ENCODE measurements around the gene CCNH.
A peak's percentile ranks its signal among the peaks of the same experiment; 100 is the strongest.

Gene CCNH

DNA sequence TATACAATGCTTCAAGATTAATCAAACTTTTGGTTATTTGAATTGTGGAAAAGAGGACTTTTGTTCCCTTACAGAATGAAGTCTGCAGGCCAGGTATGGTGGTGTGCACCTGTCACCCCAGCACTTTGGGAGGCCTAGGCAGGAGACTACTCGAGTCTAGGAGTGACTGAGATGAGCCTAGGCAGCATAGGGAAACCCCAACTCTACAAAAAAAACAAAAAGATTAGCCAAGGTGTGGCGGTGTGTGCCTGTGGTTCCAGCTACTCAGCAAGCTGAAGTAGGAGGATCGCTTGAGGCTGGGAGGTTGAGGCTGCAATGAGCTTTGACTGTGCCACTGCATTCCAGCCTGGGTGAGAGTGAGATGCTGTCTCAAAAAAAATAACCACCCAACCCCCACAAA lies 9.3 kb downstream of the CCNH start:
- DNase-seq (ENCODE audit: low read depth), result no peak

- DNase-seq (ENCODE audit: low read depth), result no peak
Observed at GRCh38 chr5:87401626-87402025, 11.1 kb downstream of the CCNH start.

- no peak for DNase-seq (ENCODE audit: low read depth)
Observed at GRCh38 chr5:87400305-87400899, 12.3 kb downstream of the CCNH start.

DNA sequence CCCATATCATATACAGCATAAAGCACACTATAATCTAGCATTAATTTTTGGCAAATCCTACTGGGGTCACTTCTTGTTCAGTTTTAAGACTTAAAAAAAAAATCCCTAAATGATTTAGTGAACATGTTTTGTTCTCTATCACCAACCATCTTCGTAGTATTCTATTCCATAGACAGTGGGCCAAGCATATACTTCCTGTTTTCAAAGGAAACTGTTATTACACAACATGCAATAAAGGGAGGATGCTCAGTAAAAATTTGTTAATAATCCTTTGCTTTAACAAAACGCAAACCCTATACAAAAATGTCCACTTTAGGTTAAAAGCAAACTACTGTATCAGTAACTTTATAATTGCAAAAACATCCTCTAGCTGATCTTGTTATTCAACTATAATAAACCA lies 13.0 kb downstream of the CCNH start:
- no peak for DNase-seq (ENCODE audit: low read depth)

DNA sequence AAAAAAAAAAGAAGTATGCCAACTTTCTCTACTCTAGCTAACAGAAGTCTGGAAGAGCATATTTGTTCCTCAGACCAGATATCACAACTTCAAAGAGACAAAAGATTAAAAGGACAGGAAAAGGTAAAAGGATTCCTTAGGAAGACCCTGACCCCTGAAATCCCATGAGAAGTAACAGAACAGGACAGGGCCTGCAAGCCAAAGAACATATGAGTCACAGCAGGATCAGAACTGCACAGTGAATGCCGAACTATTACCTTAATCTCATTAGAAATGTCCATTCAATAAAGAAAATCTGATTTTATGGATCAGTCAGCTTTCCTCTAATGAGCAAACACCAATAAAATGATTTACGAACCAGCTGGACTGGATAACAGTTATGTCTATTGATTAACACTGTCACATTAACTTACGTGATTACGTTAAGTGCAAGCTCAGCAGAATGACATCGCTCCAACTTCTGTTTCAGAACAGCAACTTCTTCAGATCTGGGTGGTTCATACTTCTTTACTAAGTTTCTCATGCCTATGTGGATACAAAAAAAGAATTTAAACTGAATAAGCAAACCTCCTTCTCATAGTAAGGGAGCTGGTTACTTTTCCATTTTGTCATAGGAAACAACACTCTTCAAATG lies 13.6 kb downstream of the CCNH start:
- DNase-seq (ENCODE audit: low read depth), result no peak

DNA sequence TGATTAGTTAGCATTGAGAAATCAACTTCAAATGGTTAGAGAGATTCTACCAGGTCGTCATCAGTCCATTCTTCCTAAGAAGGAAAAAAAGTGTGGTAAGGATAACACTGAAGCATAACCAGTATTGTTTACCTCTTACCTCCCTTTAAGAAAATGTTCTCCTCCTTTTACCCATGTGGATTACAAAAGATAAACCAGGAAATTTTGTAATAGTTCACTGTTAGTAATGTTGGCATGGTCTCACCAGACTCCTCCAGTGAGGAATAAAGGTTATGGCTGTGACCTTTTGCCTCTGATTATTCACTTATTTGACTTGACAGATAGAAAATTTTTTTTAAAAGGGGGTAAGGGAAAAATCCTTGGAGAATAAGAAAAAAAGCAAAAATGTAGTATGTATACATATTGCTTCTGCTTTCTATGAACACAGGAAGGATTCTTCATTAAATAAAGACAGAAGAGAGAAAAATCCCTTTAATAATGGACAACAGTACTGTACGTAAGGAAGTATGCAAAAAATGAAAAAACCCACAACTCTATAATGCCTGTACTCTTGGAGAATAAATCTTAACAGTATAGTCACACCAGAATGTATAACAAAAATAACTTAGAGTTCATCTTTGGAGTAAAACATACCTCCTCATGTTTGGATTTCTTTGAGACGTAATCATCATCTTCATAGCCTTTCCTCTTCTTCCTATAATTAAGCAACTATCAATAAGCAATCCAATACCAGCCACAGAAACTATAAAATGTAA lies 18.1 kb downstream of the CCNH start:
- DNase-seq (ENCODE audit: low read depth), result no peak

DNA sequence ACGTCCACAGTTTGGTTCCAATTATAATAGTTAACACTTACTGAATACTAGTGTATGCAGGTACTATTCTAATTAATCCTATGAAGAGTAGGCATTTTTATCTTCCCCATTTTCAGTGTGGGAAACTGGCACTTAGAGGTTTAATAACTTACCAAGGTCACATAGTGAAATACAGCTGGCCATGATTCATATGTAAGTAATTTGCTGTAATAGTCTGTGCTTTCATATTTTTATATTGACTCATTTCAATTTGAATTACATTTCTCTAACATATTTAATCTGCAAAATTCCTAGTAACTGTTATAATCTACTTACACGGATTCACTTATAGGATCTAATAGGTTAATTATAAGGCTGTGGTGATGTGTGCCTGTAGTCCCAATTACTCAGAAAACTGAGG lies 19.4 kb downstream of the CCNH start:
- DNase-seq (ENCODE audit: low read depth), result peak; percentile 59

GRCh38 chr5:87392801-87393200 lies 19.9 kb downstream of the CCNH start:
- DNase-seq (ENCODE audit: low read depth), result no peak

GRCh38 chr5:87392170-87392569 lies 20.6 kb downstream of the CCNH start:
- no peak for DNase-seq (ENCODE audit: low read depth)

DNA sequence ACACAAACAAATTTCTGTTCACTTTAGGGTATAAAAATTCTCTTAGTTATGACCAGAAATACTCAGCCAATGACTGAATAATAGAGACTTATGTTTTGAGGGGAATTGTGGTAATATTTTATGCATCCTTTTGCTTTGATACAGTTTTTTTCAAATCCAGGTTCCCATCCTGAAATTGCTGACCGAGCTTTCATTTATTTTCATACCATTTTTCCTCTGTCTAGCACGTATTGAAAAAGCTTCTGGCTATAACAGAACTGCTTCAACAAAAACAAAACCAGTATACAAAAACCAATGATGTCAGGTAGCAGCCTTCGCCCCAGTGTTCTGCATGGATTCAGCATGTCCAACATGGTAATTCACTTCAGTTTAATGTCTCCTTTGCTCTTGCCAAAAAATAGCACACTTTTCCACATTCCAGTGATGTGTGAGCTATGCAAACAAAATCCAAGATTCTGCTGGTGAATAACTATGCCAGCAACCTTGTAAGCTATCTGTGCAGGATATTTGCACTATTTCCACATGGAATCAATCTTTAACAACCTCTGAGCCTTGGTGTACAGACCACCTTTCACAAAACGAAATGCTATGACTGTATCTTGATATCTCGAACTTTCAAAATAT lies 22.0 kb downstream of the CCNH start:
- DNase-seq (ENCODE audit: low read depth), result no peak

DNA sequence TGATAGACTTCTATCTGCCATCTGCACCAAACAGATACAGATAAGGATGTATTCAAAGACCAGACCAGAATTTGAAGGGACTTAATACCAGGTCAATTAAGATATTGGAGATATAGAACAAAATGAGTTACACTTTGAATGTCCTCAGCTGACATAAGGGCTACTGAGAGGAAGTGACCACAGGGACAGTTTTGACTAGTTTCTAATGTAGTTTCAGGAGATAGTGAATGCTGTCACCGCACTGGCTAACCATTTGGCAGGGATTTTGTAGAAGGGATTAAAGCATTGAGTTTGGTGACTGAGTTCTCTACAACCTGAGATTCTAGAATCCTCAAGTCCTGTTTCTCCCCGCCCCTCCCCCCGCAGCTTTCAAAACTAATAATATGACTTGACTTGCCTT lies 22.7 kb downstream of the CCNH start:
- DNase-seq (ENCODE audit: low read depth), result no peak

GRCh38 chr5:87389296-87390034 lies 23.3 kb downstream of the CCNH start:
- no peak for DNase-seq (ENCODE audit: low read depth)

- DNase-seq (ENCODE audit: low read depth), result no peak
Observed at GRCh38 chr5:87388129-87388528, 24.6 kb downstream of the CCNH start.

- DNase-seq (ENCODE audit: low read depth), result no peak
Observed at GRCh38 chr5:87385802-87386201, 26.9 kb downstream of the CCNH start.

DNA sequence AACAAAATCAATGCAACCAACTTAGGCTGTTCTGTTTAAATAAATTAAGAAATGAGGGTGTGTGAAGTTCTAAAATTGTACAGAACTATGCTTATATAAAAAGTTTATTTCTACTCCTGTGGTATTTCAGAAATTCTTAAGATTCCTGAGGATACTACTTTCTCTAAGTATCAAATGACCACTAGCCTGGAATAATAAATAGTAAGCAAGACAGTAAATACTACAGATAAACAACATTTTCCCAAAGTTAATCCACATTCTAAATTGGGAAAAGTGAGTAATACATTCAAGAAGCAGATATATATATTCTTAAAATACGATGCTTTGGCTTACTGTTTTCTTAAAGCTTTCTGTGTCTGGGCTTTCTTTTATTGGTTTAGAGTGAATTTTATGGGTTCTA lies 29.5 kb downstream of the CCNH start:
- DNase-seq (ENCODE audit: low read depth), result no peak

- no peak for DNase-seq (ENCODE audit: low read depth)
Observed at GRCh38 chr5:87382224-87382623, 30.5 kb downstream of the CCNH start.

GRCh38 chr5:87372705-87373104 lies 40.0 kb downstream of the CCNH start:
- no peak for DNase-seq (ENCODE audit: low read depth)

- DNase-seq (ENCODE audit: low read depth), result no peak
Observed at GRCh38 chr5:87369431-87369830, 43.3 kb downstream of the CCNH start.

DNA sequence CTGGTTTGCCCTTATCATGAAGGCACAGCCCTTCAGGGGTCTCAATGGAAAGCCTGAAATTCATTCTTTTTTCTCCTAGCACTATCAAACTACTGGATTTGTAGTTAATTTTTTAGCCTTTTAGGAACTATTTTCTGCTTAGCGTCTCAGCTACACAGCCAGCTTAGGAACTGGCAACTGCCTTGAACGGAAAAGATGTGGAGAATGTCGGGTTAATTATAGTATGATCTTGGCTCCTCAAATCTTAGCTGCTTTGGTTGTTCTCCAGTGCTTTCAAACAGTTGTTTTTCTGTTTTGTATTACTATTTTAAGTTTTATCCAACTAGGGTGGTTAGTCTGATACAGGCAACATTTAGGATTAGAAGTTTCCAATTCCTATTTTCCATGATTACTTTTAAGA lies 44.1 kb downstream of the CCNH start:
- no peak for DNase-seq (ENCODE audit: low read depth)

GRCh38 chr5:87367243-87367642 lies 45.5 kb downstream of the CCNH start:
- DNase-seq (ENCODE audit: low read depth), result no peak

GRCh38 chr5:87361536-87362213 lies 51.1 kb downstream of the CCNH start:
- no peak for DNase-seq (ENCODE audit: low read depth)

DNA sequence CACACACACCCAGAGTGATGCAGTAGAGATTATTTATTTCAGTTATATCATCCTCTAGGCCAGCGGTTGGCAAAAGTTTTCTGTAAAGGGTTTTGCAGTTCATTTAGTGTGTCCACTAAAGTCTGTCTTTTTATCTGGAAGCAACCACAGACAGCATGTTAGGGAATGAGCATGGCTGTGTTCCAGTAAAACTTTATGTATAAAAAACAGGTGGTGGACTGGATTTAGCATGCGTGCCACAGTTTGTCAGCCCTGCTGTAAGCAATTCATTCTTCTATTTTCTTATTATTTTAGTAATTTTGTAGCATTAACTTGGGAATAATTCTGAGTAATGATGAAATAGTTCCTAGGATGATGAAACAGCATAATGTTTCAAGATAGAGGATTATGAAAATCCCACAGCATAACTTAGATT lies 51.7 kb downstream of the CCNH start:
- DNase-seq (ENCODE audit: low read depth), result peak; percentile 39
